PFSK-1 (cell line): ENCODE measurements around the gene KIF13A.

Experiments used
- FOXP2 ChIP-seq: optimal IDR thresholded peaks from 2 replicates; pipeline ENCODE3; 2011; ENCODE audit warnings: borderline replicate concordance, control low read depth, inconsistent platforms; ENCODE audit not compliant: insufficient read depth; ENCODE audit errors: extremely low read length, extremely low read depth
- POLR2AphosphoS5 ChIP-seq: IDR thresholded peaks from 2 replicates; pipeline ENCODE4 v1.6.1; 2012; ENCODE audit warnings: low read depth, mild to moderate bottlenecking, control low read depth, low read length, moderate library complexity
- REST ChIP-seq, 2 experiments: IDR thresholded peaks; 2 replicates each; pipeline versions ENCODE4 v1.6.1 to v1.8.0; 2011 to 2012; ENCODE audit warnings: low read depth in 2 of 2, low read length in 2 of 2, control low read depth in 1 of 2, inconsistent platforms in 1 of 2, mild to moderate bottlenecking in 1 of 2, moderate library complexity in 1 of 2; ENCODE audit not compliant: insufficient read depth in 1 of 2
- SIN3A ChIP-seq: IDR thresholded peaks from 2 replicates; pipeline ENCODE4 v1.6.1; 2012; ENCODE audit warnings: mild to moderate bottlenecking, low read length, moderate library complexity, borderline replicate concordance; ENCODE audit not compliant: insufficient read depth
- TAF1 ChIP-seq: IDR thresholded peaks from 2 replicates; pipeline ENCODE4 v1.6.1; 2012; ENCODE audit warnings: low read length, control low read depth, borderline replicate concordance; ENCODE audit not compliant: insufficient read depth

Gene KIF13A

GRCh38 chr6:18011287-18011686, 23.9 kb upstream of the KIF13A start:
- TF ChIP-seq TAF1 (no peak), POLR2AphosphoS5 (no peak), SIN3A (no peak), REST (IDR thresholded peaks at IDR 0.05; ENCODE audit: insufficient read depth in 1 of 2, low read depth in 2 of 2, low read length in 2 of 2) (no peak), FOXP2 (no peak)

GRCh38 chr6:18004256-18004985, 17.0 kb upstream of the KIF13A start:
- no peak for TF ChIP-seq POLR2AphosphoS5

- no peak for TF ChIP-seq FOXP2
- no peak for TF ChIP-seq REST (IDR thresholded peaks at IDR 0.05; ENCODE audit: insufficient read depth in 1 of 2, low read depth in 2 of 2, low read length in 2 of 2)
- no peak for TF ChIP-seq TAF1
- no peak for TF ChIP-seq POLR2AphosphoS5
- no peak for TF ChIP-seq SIN3A
These were observed 12.0 kb upstream of the KIF13A start for GRCh38 chr6:17999425-17999824.

GRCh38 chr6:17998442-17998841, 11.0 kb upstream of the KIF13A start:
- TF ChIP-seq SIN3A: no peak

- no peak for TF ChIP-seq SIN3A
- TF ChIP-seq FOXP2: no peak
- no peak for TF ChIP-seq TAF1
- TF ChIP-seq REST (IDR thresholded peaks at IDR 0.05; ENCODE audit: insufficient read depth in 1 of 2, low read depth in 2 of 2, low read length in 2 of 2): no peak
- no peak for TF ChIP-seq POLR2AphosphoS5
These were observed 10.6 kb upstream of the KIF13A start for GRCh38 chr6:17998003-17998402.

GRCh38 chr6:17995414-17995813, 8.0 kb upstream of the KIF13A start:
- TF ChIP-seq REST (IDR thresholded peaks at IDR 0.05; ENCODE audit: insufficient read depth in 1 of 2, low read depth in 2 of 2, low read length in 2 of 2): no peak
- no peak for TF ChIP-seq TAF1
- no peak for TF ChIP-seq SIN3A
- TF ChIP-seq POLR2AphosphoS5: no peak
